Measurements from ENCODE around the gene FREM3.
"Not testable (repeated sequence)": the region's sequence is repeated elsewhere in the genome, so short reads cannot be mapped to it uniquely, and the experiment has no call there.

Gene FREM3

DNA sequence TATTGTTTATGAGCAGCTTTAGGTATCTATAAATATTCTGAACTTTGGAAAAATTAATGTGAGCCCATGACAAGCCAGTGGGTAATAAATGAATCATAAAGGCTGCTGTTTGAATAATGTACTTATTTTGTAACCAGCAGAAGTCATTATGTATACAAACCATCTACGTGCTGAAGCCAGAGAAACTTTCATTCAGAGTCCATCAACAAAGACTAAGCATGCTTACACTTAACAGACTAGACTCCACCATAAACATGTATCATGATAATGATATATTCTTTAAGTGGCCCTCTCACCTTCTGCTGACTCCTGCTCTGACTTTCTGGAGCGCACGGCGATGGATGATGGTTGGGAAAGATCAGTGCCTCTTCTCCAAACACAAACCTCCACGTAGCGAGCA is 114.9 kb downstream of the FREM3 start:
- no peak for DNase-seq (ENCODE audit: low read depth in 3 of 3)

- DNase-seq (ENCODE audit: low read depth in 3 of 3): no peak
Measured at GRCh38 chr4:143581331-143581946, 119.0 kb downstream of the FREM3 start.

GRCh38 chr4:143575331-143575730 is 125.1 kb downstream of the FREM3 start:
- no peak for DNase-seq (ENCODE audit: low read depth in 3 of 3)

DNA sequence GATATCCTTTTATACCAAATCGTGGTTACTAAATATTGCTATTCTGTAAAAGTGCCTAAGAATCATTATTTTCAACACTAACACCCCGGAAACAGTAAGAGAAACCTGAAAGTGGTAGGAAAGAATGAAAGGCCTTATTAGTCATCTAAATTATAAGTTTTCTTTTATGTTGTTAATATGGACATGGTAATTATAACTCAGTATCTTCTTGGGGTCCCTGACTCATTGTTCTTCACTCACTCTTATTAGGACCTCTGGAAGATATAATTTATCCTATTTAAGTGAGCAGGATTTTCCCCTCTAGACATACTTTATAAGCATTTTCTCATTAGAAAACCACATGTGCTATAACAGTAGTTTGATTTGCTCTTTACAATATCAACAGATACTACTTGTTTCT is 136.0 kb downstream of the FREM3 start:
- no peak for DNase-seq (ENCODE audit: low read depth in 3 of 3)

DNA sequence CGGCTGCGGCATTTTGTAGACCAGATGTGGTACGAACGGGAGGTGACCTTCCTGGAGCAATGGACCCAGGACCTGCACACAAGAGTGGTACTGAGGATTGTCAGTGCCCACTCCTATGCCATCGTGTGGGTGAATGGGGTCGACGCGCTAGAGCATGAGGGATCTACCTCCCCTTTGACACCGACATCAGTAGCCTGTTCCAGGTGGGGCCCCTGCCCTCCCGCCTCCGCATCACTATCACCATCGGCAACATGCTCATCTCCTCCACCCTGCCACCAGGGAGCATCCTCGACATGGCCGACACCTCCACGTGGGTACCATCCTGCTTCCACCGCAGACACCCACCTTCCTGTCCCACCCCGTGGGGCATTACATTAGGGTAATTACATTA is 140.7 kb downstream of the FREM3 start:
- peak in 2 of 3 donors; percentile 10 to 26 for DNase-seq (ENCODE audit: low read depth in 3 of 3)

DNA sequence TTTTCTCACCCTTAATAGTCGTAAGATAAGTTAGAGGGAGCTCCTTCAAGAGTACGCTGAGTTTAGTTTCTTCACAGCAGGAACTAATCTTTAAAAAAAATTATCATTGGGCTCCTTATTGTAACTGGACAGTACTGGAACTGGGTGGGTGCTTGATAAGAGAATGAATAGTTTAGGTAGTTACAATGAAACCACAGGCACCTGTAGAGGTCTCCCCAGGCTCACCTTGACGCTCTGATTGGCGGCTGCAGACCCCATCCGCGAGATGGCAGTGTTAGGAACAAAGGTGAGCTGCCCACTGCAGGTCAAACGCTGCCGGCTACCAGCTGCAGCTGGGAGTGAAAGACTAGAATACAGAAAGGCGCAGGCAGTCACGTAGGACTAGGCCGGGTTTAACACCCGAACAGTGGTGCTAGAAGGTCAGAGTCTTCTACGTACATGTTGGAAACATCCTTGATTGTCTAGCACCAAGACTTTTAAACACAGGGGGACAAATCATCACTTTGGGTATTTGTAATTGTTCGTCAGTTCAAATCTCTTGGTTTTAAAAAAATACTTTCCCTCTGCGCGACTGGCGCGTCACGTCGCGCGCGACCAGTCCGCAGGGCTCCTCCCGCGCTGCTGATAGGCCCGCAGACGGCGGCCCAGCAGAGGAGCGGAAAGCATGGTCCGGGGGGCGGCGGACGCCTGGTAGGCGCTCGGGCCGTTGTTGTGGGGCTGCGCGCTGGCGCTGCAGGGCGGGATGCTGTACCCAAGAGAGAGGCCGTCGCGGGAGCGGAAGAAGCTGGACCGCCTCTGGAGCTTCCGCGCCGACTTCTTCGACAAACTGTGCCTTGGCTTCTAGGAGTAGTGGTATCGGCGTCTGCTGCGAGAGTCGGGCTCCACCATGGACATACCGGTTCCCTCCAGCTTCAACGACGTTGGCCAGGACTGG is 141.4 kb downstream of the FREM3 start:
- peak; percentile 30 to 48 (median 47) for DNase-seq (ENCODE audit: low read depth in 3 of 3)

- DNase-seq (ENCODE audit: low read depth in 3 of 3): no peak
Measured at GRCh38 chr4:143558286-143558685, 142.2 kb downstream of the FREM3 start.

DNA sequence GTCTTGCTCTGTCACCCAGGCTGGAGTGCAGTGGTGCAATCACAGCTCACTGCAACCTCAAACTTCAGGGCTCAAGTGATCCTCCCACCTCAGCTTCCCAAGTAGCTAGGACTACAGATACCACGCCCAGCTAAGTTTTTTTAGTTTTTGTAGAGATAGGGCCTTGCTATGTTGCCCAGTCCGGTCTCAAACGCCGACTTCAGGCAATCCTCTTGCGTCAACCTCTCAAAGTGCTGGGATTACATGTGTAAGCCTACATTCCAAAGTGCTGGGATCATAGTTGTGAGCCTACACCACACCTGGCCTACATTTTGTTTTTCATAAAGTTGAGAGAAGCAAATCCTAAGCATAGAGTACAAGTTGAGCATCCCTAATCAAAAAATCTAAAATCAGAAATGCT is 144.8 kb downstream of the FREM3 start:
- no peak for DNase-seq (ENCODE audit: low read depth in 3 of 3)

DNA sequence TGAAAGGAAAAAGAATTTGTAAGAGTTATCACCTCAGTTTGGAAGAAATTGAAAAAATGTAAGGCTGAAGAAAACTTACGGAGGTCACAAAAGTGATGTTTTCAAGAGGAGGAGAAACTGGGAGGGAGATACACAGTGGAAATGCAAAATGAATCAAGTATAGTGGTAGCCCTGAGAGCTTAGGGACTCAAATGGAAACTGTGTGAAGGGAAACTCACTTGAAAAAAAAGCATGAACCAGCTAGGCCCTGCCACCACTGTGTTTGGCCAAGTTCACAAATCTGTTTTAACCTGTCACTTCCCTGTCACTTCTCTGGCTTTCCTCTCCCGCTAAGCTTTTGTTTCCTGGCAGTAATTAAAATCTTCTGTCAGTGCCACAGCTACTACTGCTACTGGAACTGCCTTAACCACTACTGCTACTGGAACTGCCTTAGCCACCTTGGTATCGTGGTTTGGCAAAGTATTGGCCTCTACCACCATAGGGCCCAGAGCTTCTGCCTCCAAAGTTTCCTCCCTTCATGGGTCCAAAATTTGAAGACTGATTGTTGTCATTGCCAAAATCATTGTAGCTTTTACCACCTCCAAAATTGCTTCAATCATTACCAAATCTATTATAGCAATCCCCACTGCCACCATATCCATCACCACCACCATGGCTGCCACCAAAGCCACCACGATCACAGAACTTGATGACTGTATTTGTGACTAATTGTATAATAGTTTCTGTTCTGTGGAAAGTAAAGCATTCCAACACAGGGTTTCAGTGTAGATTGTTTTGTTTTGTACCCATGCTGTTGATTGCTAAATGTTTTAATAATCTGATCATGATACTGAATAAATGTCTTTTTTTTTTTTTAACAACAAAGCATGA is 145.5 kb downstream of the FREM3 start:
- peak in 1 of 3 donors; percentile 21 for DNase-seq (ENCODE audit: low read depth in 3 of 3)

DNA sequence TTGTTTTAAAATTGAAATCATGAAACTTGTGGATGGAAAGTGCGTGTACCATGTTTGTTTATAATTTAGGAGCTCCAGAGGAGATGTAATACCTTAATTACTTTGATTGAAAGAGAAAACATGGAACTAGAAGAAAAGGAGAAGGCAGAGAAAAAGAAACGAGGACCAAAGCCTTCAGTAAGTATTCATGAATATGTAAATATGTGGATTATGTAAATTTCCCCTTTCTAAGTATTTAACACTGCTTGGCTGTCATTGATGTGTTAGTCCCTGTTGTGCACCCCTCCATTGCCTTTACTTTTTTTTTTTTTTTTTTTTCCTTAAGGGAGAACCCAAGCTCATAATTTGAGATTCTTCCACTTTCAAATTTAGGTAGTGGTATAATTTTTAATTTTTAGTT is 150.5 kb downstream of the FREM3 start:
- no peak for DNase-seq (ENCODE audit: low read depth in 3 of 3)

DNA sequence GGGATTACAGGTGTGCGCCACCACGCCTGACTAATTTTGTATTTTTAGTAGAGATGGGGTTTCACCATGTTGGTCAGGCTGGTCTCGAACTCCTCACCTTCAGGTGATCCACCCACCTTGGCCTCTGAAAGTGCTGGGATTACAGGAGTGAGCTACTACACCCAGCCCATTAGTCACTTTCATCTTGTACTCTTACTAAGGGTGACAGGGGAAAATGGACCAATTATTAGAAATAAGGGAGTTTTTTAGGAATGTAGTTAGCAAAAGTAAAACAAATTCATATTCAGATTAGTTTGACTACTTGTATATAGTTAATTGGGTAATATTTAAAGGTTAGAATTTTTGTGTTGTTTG is 160.8 kb downstream of the FREM3 start:
- DNase-seq (ENCODE audit: low read depth in 3 of 3): peak in 1 of 3 donors; percentile 6

DNA sequence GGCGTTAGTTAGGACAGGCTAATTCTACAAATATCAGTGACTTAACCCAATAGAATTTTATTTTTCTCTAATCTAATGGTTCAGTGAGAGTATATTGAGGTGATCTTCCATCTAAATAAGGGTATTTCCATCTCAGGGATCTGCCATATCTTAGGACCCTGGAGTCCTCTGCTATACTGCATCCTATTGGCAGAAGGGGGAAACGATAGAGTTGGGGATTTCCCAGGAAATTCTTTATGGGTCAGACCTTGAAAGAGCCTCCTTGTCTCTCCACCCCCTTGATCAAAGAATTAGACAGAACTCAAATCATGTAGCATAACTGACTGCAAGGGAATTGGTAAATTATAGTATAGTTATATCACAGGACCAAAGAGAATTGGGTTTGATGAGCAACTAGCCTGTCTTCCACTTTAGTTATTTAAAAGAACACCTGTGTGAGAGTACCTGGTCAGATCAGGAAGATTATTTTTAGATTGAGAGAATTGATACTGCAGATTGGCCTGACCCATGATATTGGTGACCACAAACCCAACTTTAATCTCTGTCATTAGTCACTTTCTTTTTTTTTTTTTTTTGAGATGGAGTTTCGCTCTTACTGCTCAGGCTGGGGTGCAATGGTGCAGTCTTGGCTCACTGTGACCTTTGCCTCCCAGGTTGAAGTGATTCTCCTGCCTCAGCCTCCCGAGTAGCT is 161.4 kb downstream of the FREM3 start:
- no peak for DNase-seq (ENCODE audit: low read depth in 3 of 3)

DNA sequence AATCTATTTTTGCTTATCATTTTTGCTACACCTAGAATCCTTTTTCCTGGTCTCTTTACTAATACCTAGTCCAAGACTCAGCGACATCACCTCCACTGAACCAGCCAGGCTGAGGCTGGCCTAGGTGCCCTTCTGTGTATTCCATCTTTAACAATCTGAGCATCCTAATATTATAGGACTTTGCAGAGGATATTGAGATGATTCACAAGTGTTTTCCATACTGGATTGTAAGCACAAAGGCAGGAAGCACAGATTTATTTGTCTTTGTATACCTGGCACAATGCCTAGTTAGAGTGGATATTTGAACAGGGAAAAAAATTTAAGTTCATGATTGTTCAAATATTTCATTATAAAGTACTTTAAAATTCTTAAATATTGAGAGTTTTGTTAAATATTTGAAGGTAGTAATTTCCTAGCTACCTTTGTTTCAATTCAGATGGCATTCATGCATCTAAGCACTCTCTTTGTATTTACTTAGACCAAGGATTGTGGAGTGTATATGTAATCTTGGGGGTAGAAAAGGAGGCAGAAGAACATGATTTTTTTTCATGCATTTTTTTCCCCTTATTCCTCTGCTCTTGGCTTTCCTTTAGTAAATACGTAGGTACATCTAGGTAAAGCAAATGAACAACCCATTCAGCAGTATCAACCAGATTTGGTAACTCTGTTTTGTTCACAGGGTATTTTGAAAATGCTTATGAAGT is 168.5 kb downstream of the FREM3 start:
- DNase-seq (ENCODE audit: low read depth in 3 of 3): no peak

- DNase-seq (ENCODE audit: low read depth in 3 of 3): no peak
Measured at GRCh38 chr4:143531380-143531779, 169.1 kb downstream of the FREM3 start.

DNA sequence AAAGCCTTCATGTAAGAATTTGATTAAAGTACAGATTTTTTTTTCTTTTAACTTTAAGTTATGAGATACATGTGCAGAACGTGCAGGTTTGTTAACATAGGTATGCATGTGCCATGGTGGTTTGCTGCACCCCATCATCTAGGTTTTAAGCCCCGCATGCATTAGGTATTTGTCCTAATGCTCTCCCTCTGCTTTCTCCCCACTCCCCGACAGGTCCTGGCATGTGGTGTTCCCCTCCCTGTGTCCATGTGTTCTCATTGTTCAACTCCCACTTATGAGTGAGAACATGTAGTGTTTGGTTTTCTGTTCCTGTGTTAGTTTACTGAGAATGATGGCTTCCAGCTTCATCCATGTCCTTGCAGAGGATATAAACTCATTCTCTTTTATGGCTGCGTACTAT is 172.4 kb downstream of the FREM3 start:
- DNase-seq (ENCODE audit: low read depth in 3 of 3): not testable (repeated sequence)

All from stimulated activated CD4-positive, alpha-beta T cell treated with anti-CD3 and anti-CD28 coated beads, TNF-alpha, amount 100 ng/mL, for 48 hours (primary cell).